Right lobe of liver (tissue), 6 donors: ENCODE data around the gene FLNB. TPM values are rescaled to one million over a fixed set of nuclear protein-coding genes. Genes with fewer than 3 reads are reported as not detected.

ENCODE experiments used
- ATAC-seq, 4 donors: fragments of 200-7000 bp; cut with Tn5 transposase; one replicate each; pipeline ENCODE4 v1.9.1; 2020; ENCODE audit warnings: mild to moderate bottlenecking in 4 of 4, moderate library complexity in 4 of 4
- DNase-seq, 3 donors: peaks; one replicate each; pipeline ENCODE4 v3.0.0-alpha.2; 2020
- H3K27ac ChIP-seq, 3 donors: fragments of 200-600 bp; one replicate each; pipeline ENCODE4 v1.8.0; 2022
- H3K27me3 ChIP-seq, 2 donors: fragments of 200-600 bp; one replicate each; pipeline ENCODE4 v1.8.0; 2022
- H3K36me3 ChIP-seq, 4 donors: fragments of 200-600 bp; sonication (generic) in 1 of 4; one replicate each; pipeline versions ENCODE4 v1.5.1 to v1.8.0; 2017 to 2022; ENCODE audit warnings: control low read depth in 1 of 4
- H3K4me1 ChIP-seq, 4 donors: fragments of 200-600 bp; sonication (generic) in 1 of 4; one replicate each; pipeline versions ENCODE4 v1.5.1 to v1.8.0; 2017 to 2022; ENCODE audit warnings: control low read depth in 1 of 4
- H3K4me3 ChIP-seq, 3 donors: fragments of 200-600 bp; one replicate each; pipeline ENCODE4 v1.8.0; 2022
- H3K9me3 ChIP-seq, 4 donors: fragments of 200-600 bp; sonication (generic) in 1 of 4; one replicate each; pipeline versions ENCODE4 v1.5.1 to v1.8.0; 2017 to 2022; ENCODE audit warnings: control low read depth in 1 of 4
- POLR2A ChIP-seq: fragments of 450-650 bp; IDR thresholded peaks from one replicate; pipeline ENCODE4 v1.6.1; 2017; ENCODE audit warnings: antibody characterized with exemption, mild to moderate bottlenecking
- WGBS: methylation state at CpG from one replicate; pipeline ENCODE4 v1.1.6; 2018; ENCODE audit warnings: low coverage, low lambda C conversion rate; ENCODE audit not compliant: insufficient coverage; ENCODE audit errors: missing lambda C conversion rate; 5-methylcytosine and 5-hydroxymethylcytosine counted together
- intact Hi-C, 2 donors: fragments of 100-400 bp; cut with DNase I; formaldehyde crosslinking; loops; one replicate each; pipeline versions ENCODE4 v1.11.2 to v1.14.1; 2022
- total RNA-seq, 6 experiments: library from RNA; depleted of rRNA in 2 of 6; stranded (reverse); fragments of >200 nt in 2 of 6; fragmentation: NEBNext Ultra II Directional in 3 of 6; extraction: Animal tissue kit (Norgen Biotek cat#: 25700) in 3 of 6; gene quantifications; one replicate each; pipeline versions ENCODE4 v1.1.0 to v1.2.4, GENCODE V29; 2016 to 2023
- TF ChIP-seq, protein P1 (sequence below), 4 donors: fragments of 200-600 bp in 3 of 4; fragments of 450-650 bp in 1 of 4; IDR thresholded peaks; one replicate each; pipeline versions ENCODE4 v1.5.1 to v1.8.0; 2016 to 2022; ENCODE audit warnings: antibody characterized with exemption in 4 of 4, mild to moderate bottlenecking in 2 of 4
- donor health status: DM: no; HTN: yes; CAD: no.
- donor health status: DM: no; HTN: no; CAD: no.
- donor health status: DM: no; HTN: no; CAD: no.
- donor health status: DM: no; HTN: yes; CAD: no.
- donor health status: DM: no; HTN: yes; CAD: no.

Gene FLNB
- total RNA-seq, 6 experiments from 2014 or later, result 48.4 to 109 (median 97.8) TPM

DNA sequence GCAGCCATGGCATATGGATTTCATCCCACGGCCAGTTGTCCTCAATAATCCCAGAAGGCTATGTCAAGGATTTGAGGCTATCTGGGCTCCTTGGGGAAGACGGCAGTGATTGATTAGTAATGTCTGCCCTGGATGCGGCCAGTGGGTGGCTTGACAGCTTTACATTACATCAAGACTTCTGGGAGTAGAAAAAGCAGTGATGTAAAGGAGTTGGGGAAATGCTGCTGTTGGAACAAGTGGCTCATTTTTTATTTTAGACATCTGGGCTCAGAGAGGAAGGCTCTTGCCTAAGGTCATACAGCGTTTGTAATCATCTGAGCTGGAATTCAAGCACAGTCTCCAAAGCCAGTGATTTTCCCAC is 94.1 kb downstream of the FLNB start:
- Histone ChIP-seq H3K27me3 (no peaks in the 10 kb centered on the region), H3K4me3 (peak overlapping the region in 2 of 3 donors; percentile 3 to 19), H3K27ac (peak overlapping the region; percentile 24 to 84 (median 51)), H3K36me3 (peaks cover 0 to 45% (median 21%) of the 10 kb centered on the region in 4 donors), H3K4me1 (peaks cover 0 to 49% (median 23%) of the 10 kb centered on the region in 4 donors), H3K9me3 (no peaks in the 10 kb centered on the region)
- no peak for ATAC-seq
- intact Hi-C loops, result loop anchor here in 1 of 2 donors (10.0 kb wide), 1 partner anchor 48 kb away; no protein-coding TSS in a partner anchor
- WGBS, result 27% methylated on average over 1 of the region's 4 CpGs
- TF ChIP-seq, protein P1, sequence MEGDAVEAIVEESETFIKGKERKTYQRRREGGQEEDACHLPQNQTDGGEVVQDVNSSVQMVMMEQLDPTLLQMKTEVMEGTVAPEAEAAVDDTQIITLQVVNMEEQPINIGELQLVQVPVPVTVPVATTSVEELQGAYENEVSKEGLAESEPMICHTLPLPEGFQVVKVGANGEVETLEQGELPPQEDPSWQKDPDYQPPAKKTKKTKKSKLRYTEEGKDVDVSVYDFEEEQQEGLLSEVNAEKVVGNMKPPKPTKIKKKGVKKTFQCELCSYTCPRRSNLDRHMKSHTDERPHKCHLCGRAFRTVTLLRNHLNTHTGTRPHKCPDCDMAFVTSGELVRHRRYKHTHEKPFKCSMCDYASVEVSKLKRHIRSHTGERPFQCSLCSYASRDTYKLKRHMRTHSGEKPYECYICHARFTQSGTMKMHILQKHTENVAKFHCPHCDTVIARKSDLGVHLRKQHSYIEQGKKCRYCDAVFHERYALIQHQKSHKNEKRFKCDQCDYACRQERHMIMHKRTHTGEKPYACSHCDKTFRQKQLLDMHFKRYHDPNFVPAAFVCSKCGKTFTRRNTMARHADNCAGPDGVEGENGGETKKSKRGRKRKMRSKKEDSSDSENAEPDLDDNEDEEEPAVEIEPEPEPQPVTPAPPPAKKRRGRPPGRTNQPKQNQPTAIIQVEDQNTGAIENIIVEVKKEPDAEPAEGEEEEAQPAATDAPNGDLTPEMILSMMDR (IDR thresholded peaks at IDR 0.05), result no peak
- no peak for TF ChIP-seq POLR2A
- no peak for DNase-seq

DNA sequence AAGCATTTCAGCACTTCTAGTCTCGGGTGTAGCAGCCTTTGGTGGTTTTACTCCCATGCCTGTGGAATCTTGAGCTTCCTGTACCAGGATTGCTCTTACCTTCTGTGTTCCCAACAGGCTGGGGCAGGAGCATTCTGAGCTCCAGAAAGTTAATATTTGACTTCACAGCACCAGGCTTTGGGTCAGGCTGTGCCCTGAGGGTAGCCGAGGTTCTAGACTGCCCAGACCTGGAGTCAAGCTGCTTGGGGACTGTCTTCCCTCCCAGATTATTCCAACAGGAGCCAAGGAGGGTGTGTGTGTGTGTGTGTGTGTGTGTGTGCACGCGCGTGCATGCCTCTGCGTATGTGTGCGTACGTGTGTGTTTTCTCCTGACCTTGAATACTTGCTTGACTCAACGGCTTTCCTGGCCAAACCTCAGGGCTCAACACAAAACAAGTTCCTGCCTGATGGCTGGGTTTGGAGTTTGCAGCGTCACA is 94.8 kb downstream of the FLNB start:
- H3K27me3 ChIP-seq, result no peaks in the 10 kb centered on the region
- peaks cover 0 to 54% (median 26%) of the 10 kb centered on the region in 4 donors for H3K4me1 ChIP-seq
- peak overlapping the region in 2 of 3 donors; percentile 3 to 19 for H3K4me3 ChIP-seq
- intact Hi-C loops, result loop anchor here in 1 of 2 donors (10.0 kb wide), 1 partner anchor 48 kb away; no protein-coding TSS in a partner anchor
- peak overlapping the region; percentile 40 to 84 (median 51) for H3K27ac ChIP-seq
- 26% methylated on average over 9 of the region's 10 CpGs for WGBS
- ATAC-seq, result peak; percentile 75 to 83 (median 80)
- H3K36me3 ChIP-seq, result peaks cover 0 to 40% (median 17%) of the 10 kb centered on the region in 4 donors
- DNase-seq, result peak; percentile 36 to 82 (median 75)
- peak; percentile 61 for TF ChIP-seq POLR2A
- TF ChIP-seq, protein P1 (IDR thresholded peaks at IDR 0.05), result no peak
- no peaks in the 10 kb centered on the region for H3K9me3 ChIP-seq

DNA sequence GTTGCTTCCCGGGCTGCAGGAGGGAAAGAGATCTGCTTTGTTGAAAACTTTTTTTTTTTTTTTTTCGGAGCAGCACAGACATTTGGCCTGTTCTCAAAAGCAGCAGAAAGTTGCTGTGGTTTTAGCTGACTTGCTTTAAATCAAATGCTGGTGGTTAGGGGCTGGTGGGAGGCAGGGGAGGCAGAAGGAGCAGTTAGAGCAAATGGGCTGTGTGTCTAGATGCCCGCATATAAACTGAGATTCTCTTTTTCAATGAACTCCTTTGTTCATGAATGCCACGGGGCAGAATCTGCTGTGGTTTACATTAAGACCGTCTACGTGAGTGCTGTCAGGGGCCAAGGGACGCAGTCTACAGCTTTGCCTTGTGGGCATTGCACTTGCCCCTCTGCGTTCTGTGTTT is 95.9 kb downstream of the FLNB start:
- H3K27ac ChIP-seq, result peak overlapping the region in 2 of 3 donors; percentile 51 to 84
- no peak for TF ChIP-seq POLR2A
- TF ChIP-seq, protein P1 (IDR thresholded peaks at IDR 0.05), result no peak
- no peak overlapping the region for H3K4me3 ChIP-seq
- no peaks in the 10 kb centered on the region for H3K27me3 ChIP-seq
- H3K36me3 ChIP-seq, result peaks cover 0 to 36% (median 15%) of the 10 kb centered on the region in 4 donors
- intact Hi-C loops, result loop anchor here in 1 of 2 donors (10.0 kb wide), 1 partner anchor 49 kb away; no protein-coding TSS in a partner anchor
- H3K9me3 ChIP-seq, result no peaks in the 10 kb centered on the region
- WGBS, result 65% methylated on average over 6 of the region's 8 CpGs
- peaks cover 0 to 56% (median 27%) of the 10 kb centered on the region in 4 donors for H3K4me1 ChIP-seq
- ATAC-seq, result no peak
- DNase-seq, result no peak

DNA sequence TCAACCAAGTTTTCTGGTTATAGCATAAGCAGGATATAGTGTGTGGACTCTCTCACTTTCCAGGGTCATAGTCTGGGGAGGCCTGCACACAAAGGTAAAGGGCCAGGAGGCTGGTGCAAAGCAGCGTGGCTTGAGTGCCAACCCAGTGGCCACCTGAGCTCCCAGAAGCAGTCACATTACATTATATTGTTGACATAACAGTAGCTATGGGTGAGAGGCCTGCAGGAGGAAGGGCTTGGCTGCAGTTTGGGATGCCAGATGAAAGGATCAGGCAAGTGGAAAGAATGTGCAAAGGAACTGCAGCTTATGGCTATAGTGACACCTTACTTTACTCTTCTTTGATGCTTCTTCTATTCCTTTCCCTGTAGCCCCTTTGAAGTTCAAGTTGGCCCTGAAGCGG is 96.5 kb downstream of the FLNB start:
- peak in 1 of 4 donors; percentile 15 for ATAC-seq
- TF ChIP-seq, protein P1 (IDR thresholded peaks at IDR 0.05), result no peak
- TF ChIP-seq POLR2A, result no peak
- H3K27me3 ChIP-seq, result no peaks in the 10 kb centered on the region
- 63% methylated on average over 2 of the region's 2 CpGs for WGBS
- H3K4me1 ChIP-seq, result peaks cover 0 to 56% (median 27%) of the 10 kb centered on the region in 4 donors
- no peak overlapping the region for H3K4me3 ChIP-seq
- DNase-seq, result no peak
- H3K9me3 ChIP-seq, result no peaks in the 10 kb centered on the region
- H3K27ac ChIP-seq, result peak overlapping the region in 2 of 3 donors; percentile 51 to 84
- intact Hi-C loops, result loop anchor here in 1 of 2 donors (10.0 kb wide), 1 partner anchor 50 kb away; no protein-coding TSS in a partner anchor
- peaks cover 0 to 38% (median 16%) of the 10 kb centered on the region in 4 donors for H3K36me3 ChIP-seq
